Cardiac fibroblast (primary cell): ENCODE measurements around the gene OR51B2.

ENCODE experiments used
- DNase-seq, 2 donors: peaks; one replicate each; pipeline versions ENCODE4 v3.0.0 to v3.0.0-alpha.2; 2010; ENCODE audit warnings: low read depth in 2 of 2
- H3K4me3 ChIP-seq, 2 donors: replicated peaks in 1 of 2; 1 replicate in 1 of 2; 2 replicates in 1 of 2; pipeline ENCODE4 v1.5.1; 2011; ENCODE audit warnings: low read depth in 2 of 2, low read length in 2 of 2, mild to moderate bottlenecking in 2 of 2, moderate library complexity in 1 of 2
- TF ChIP-seq, protein P1 (sequence below): IDR thresholded peaks from one replicate; pipeline ENCODE4 v1.5.1; 2011; ENCODE audit warnings: low read depth, mild to moderate bottlenecking, low read length, inconsistent platforms

Gene OR51B2

GRCh38 chr11:5288906-5289550 lies 35.1 kb downstream of the OR51B2 start:
- no peak overlapping the region for H3K4me3 ChIP-seq
- DNase-seq = peak in 1 of 2 donors; percentile 39
- TF ChIP-seq, protein P1, sequence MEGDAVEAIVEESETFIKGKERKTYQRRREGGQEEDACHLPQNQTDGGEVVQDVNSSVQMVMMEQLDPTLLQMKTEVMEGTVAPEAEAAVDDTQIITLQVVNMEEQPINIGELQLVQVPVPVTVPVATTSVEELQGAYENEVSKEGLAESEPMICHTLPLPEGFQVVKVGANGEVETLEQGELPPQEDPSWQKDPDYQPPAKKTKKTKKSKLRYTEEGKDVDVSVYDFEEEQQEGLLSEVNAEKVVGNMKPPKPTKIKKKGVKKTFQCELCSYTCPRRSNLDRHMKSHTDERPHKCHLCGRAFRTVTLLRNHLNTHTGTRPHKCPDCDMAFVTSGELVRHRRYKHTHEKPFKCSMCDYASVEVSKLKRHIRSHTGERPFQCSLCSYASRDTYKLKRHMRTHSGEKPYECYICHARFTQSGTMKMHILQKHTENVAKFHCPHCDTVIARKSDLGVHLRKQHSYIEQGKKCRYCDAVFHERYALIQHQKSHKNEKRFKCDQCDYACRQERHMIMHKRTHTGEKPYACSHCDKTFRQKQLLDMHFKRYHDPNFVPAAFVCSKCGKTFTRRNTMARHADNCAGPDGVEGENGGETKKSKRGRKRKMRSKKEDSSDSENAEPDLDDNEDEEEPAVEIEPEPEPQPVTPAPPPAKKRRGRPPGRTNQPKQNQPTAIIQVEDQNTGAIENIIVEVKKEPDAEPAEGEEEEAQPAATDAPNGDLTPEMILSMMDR = no peak

- DNase-seq = peak; percentile 22 to 29
- TF ChIP-seq, protein P1 = no peak
- H3K4me3 ChIP-seq = no peak overlapping the region
These were observed 35.8 kb downstream of the OR51B2 start for GRCh38 chr11:5288108-5288905.

DNA sequence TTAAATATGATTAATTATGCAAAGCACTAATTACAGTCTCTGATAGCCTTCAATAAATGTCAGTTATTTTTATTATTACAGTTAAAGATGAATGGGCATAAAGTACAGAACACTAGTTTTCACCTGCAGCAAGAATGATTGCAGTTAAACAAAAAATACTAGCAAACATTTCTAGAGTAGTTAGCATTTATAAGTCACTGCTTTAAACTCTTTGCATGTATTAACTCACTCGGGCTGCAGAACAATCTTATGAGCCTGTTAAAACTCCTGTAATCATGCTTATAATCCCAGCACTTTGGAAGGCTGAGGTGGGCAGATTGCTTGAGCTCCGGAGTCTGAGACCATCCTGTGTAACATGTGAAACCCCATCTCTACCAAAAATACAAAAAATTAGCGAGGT lies 37.2 kb downstream of the OR51B2 start:
- H3K4me3 ChIP-seq = no peak overlapping the region
- TF ChIP-seq, protein P1 = no peak
- DNase-seq = no peak

GRCh38 chr11:5286351-5286750 lies 37.7 kb downstream of the OR51B2 start:
- TF ChIP-seq, protein P1 = no peak
- DNase-seq = no peak
- H3K4me3 ChIP-seq = no peak overlapping the region

DNA sequence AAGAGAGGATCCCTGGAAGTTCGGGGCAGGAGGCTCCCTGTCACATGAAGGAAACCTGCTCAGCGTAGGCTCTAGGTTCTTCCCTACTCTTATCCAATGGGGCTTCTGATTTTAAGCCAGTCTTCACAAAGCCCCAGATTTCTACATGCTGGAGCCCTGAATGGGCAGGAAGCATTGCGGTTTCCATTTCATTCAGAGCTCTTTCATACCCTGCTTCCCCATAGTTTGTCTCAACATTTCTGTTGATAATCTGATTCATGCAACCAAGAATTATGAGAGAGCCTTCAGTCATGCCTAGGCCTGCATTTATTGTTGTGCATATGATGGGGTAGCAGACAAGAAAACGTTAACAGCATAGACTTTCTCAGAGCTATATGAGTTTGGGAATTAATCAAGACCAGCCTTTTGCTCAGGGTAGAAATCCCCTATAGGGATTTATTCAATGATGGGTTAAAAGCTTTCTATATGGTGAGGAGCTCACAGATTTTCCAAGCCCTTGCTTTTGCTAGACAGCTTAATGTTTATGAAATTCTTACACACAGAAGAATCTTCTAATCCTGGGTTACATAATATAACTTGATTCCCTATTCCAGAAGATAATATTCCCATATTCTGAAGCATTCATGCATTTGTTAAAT lies 38.3 kb downstream of the OR51B2 start:
- no peak overlapping the region for H3K4me3 ChIP-seq
- DNase-seq = no peak
- TF ChIP-seq, protein P1 = no peak

- TF ChIP-seq, protein P1 = no peak
- H3K4me3 ChIP-seq = no peak overlapping the region
- no peak for DNase-seq
These were observed 39.5 kb downstream of the OR51B2 start for GRCh38 chr11:5284637-5285036.
